Lung (tissue), 12 donors: ENCODE results near the gene GOLGB1. TPM values are rescaled to one million over a fixed set of nuclear protein-coding genes. Genes with fewer than 3 reads are reported as not detected.

Experiments
- ATAC-seq: fragments of 200-7000 bp; cut with Tn5 transposase; one replicate; pipeline ENCODE4 v1.9.1; 2020; ENCODE audit warnings: moderate number of reproducible peaks; ENCODE audit not compliant: insufficient read depth, low FRiP score
- DNase-seq, 3 donors: peaks; one replicate each; pipeline ENCODE4 v3.0.0-alpha.2; 2013 to 2017
- H3K27ac ChIP-seq, 2 donors: one replicate each; pipeline ENCODE4 v1.5.1; 2013; ENCODE audit warnings: mild to moderate bottlenecking in 2 of 2, moderate library complexity in 2 of 2, control low read depth in 1 of 2, inconsistent platforms in 1 of 2, low read depth in 1 of 2, low read length in 1 of 2
- H3K27me3 ChIP-seq, 3 donors: one replicate each; pipeline ENCODE4 v1.5.1; 2013; ENCODE audit warnings: low read length in 2 of 3; ENCODE audit not compliant: control insufficient read depth in 3 of 3, insufficient read depth in 3 of 3
- H3K36me3 ChIP-seq, 4 donors: one replicate each; pipeline ENCODE4 v1.5.1; 2013; ENCODE audit warnings: low read length in 4 of 4, mild to moderate bottlenecking in 1 of 4, moderate library complexity in 1 of 4; ENCODE audit not compliant: control insufficient read depth in 4 of 4, insufficient read depth in 4 of 4
- H3K4me1 ChIP-seq, 5 donors: one replicate each; pipeline ENCODE4 v1.5.1; 2013; ENCODE audit warnings: low read length in 5 of 5, mild to moderate bottlenecking in 2 of 5, moderate library complexity in 1 of 5; ENCODE audit not compliant: control insufficient read depth in 5 of 5, insufficient read depth in 5 of 5
- H3K4me3 ChIP-seq: one replicate; pipeline ENCODE4 v1.5.1; 2013; ENCODE audit warnings: mild to moderate bottlenecking, control low read depth, moderate library complexity
- H3K9ac ChIP-seq, 2 donors: one replicate each; pipeline ENCODE4 v1.5.1; 2013; ENCODE audit warnings: low read length in 2 of 2, control low read depth in 1 of 2; ENCODE audit not compliant: insufficient read depth in 1 of 2
- H3K9me3 ChIP-seq, 4 donors: one replicate each; pipeline ENCODE4 v1.5.1; 2013; ENCODE audit warnings: low read length in 3 of 4, mild to moderate bottlenecking in 1 of 4, moderate library complexity in 1 of 4; ENCODE audit not compliant: control insufficient read depth in 4 of 4, insufficient read depth in 3 of 4
- CTCF ChIP-seq: IDR thresholded peaks from 2 replicates; pipeline ENCODE4 v1.5.1; 2012; ENCODE audit warnings: mild to moderate bottlenecking; ENCODE audit errors: control extremely low read depth, extremely low read depth
- WGBS, 2 donors: extraction: QIAGEN DNeasy Blood & Tissue Kit; methylation state at CpG; one replicate each; pipeline ENCODE4 v1.1.7; 2013; 5-methylcytosine and 5-hydroxymethylcytosine counted together
- polyA plus RNA-seq, 2 donors: library from polyadenylated mRNA; stranded (reverse); fragments of 200-250 nt; gene quantifications; one replicate each; pipeline ENCODE4 v1.2.1, GENCODE V29; 2013
- total RNA-seq, 2 donors: library from RNA; depleted of rRNA in 1 of 2; stranded (reverse); fragments of >200 nt in 1 of 2; gene quantifications; one replicate each; pipeline ENCODE4 v1.2.1, GENCODE V29; 2014 to 2021
- donor health status: control.
- donor health status: control.
- donor health status: Bipolar disorder and iron deficiency.
- donor health status: healthy.
- donor health status: DM: yes; HTN: yes; CAD: no.

The GOLGB1 gene
- total and polyA plus RNA-seq, 4 donors: 11.6 to 92.8 (median 31.1) TPM

GRCh38 chr3:121665488-121665887 lies 84.1 kb downstream of the GOLGB1 start:
- peaks cover 35 to 44% (median 37%) of the 10 kb centered on the region in 4 donors for H3K36me3 ChIP-seq
- H3K9me3 ChIP-seq: no peaks in the 10 kb centered on the region
- DNase-seq (peak in 1 of 3 donors; percentile 19), ATAC-seq (no peak)
- no peak overlapping the region for H3K27ac ChIP-seq
- H3K4me1 ChIP-seq: peaks cover 0 to 11% (median 3%) of the 10 kb centered on the region in 5 donors
- WGBS, 2 donors: 69 to 85% methylated on average over 2 of the region's 2 CpGs
- H3K27me3 ChIP-seq: no peaks in the 10 kb centered on the region
- no peak overlapping the region for H3K4me3 ChIP-seq
- H3K9ac ChIP-seq: no peak overlapping the region
- no peak for TF ChIP-seq CTCF

- Histone ChIP-seq H3K9ac (no peak overlapping the region), H3K4me1 (peaks cover 0 to 15% (median 5%) of the 10 kb centered on the region in 5 donors), H3K27ac (no peak overlapping the region), H3K9me3 (no peaks in the 10 kb centered on the region), H3K27me3 (no peaks in the 10 kb centered on the region), H3K36me3 (peaks cover 28 to 36% (median 33%) of the 10 kb centered on the region in 4 donors), H3K4me3 (no peak overlapping the region)
- no peak for ATAC-seq
- no peak for DNase-seq
- WGBS, 2 donors: 49 to 95% methylated on average over 2 of the region's 2 CpGs
- no peak for TF ChIP-seq CTCF
Measured at GRCh38 chr3:121663171-121663847, 86.2 kb downstream of the GOLGB1 start.

GRCh38 chr3:121662742-121663141 lies 86.8 kb downstream of the GOLGB1 start:
- H3K36me3 ChIP-seq: peaks cover 28 to 35% (median 31%) of the 10 kb centered on the region in 4 donors

More at GRCh38 chr3:121662742-121663141, 86.8 kb downstream of the GOLGB1 start:
- Histone ChIP-seq H3K4me3 (no peak overlapping the region), H3K27ac (no peak overlapping the region), H3K9ac (no peak overlapping the region), H3K9me3 (peaks cover 0 to 1% (median 0%) of the 10 kb centered on the region in 4 donors), H3K27me3 (no peaks in the 10 kb centered on the region), H3K4me1 (peaks cover 0 to 15% (median 5%) of the 10 kb centered on the region in 5 donors)
- no peak for ATAC-seq
- no peak for TF ChIP-seq CTCF
- DNase-seq: no peak
